Left hindlimb (tissue), 1 donor: ENCODE results near the gene CFAP410.
"Not testable (repeated sequence)": the region's sequence is repeated elsewhere in the genome, so short reads cannot be mapped to it uniquely, and the experiment has no call there.

ENCODE experiments used
- DNase-seq: peaks from one replicate; pipeline ENCODE4 v3.0.0-alpha.2; 2018

CFAP410 gene

DNA sequence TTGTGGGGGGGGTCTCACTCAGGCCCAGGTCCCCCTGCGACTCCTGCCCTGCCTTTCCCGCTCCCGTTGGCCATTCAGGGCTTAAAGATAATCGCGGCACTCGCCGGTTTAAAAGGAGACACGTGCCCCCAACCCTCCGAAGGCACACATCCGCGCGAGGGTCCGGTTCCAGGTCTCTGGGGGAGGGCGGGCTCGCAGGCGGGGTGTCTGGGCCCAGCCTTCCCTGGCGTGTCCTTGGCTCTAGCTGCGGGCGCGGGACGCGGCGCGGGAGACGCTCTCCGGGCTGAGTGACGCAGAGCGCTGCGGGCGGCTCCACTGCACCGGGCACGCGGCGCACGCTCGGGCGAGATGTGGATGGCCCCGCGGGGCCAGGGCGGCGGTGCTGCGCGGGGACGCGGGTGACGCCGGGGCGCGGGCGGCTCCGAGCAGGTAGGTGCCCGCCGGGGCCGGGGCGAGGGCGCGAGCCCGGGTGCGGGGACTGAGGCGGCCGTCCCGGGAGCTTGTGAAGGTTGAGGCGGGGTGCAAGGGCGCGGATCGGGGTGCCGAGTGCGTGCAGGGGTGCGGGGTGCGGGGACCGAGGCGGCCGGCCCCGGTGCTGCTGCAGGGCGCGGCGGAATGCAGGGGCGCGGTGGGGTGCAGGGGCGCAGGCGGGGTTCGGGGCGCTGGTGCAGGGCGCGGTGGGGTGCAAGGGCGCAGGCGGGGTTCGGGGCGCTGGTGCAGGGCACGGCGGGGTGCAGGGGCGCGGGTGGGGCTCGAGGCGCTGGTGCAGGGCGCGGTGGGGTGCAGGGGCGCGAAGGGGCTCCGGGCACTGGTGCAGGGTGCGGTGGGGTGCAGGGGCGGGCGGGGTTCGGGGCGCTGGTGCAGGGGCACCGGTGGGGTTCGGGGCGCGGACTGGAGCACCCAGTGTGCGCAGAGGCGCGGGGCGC is 10.9 kb upstream of the CFAP410 start:
- DNase-seq, result peak; percentile 16

GRCh38 chr21:44349416-44349846 is 10.2 kb upstream of the CFAP410 start:
- no peak for DNase-seq

DNA sequence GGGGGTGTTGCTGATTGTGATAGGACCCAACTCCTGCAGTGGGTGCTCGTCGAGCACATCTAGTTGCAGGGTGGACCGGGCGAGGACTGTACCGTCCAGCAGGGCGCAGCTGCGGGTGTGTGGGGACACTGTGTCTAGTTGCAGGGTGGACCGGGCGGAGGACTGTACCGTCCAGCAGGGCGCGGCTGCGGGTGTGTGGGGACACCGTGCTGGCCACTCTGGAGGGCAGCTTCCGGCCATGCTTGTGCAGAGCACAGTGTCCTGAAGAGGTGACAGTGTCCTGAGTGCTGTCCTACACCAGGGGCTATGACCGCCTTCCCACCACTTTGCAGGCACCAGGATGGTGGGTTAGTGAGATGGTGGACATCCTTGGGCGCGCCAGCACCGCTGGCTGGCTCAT is 9.7 kb upstream of the CFAP410 start:
- no peak for DNase-seq

DNA sequence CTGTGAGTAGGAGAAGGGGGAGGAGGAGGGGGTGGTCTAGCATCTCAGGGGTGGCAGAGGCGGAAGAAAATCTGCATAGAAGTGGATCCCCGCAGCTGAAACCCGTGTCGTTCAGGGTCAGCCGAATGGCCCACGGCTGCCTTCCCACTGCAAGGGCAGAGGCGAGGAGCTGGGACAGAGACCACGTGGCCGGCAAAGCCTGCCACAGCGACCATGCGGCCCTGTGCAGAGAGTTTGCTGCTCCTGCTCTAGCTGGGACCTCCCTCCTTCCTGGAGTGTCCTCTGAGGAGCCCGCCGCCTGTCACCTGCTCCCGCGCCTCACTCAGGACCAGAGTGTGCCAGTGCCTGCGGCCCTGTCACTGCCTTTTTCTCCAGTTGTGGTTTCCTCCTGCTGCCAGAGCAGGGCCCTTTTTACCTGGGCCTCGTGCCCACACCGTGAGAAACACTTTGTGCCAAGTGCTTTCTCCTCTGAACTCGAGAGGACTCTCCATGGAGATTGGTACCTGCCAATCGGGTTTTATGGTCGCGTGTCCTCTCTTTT is 8.8 kb upstream of the CFAP410 start:
- DNase-seq, result no peak

DNA sequence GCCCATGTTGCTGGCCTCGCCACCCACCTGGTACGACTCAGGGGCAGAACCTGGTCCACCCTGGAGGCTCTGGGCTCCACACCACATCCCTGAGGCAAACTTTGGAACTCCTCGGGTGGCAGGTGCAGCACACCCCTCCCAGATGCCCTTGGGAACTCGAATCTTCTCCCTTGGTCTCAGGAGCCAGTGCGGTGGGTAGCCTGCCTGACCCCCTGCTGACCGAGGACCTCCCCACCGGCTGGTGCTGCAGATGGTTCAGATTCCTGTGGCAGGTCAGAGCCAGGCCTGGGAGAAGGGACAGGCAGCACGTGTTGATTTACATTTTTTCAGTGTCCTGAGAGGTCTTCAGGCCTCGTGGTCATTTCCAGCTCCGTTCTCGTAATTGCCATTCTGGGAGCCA is 6.3 kb upstream of the CFAP410 start:
- no peak for DNase-seq

GRCh38 chr21:44344541-44345183 is 5.5 kb upstream of the CFAP410 start:
- no peak for DNase-seq

DNA sequence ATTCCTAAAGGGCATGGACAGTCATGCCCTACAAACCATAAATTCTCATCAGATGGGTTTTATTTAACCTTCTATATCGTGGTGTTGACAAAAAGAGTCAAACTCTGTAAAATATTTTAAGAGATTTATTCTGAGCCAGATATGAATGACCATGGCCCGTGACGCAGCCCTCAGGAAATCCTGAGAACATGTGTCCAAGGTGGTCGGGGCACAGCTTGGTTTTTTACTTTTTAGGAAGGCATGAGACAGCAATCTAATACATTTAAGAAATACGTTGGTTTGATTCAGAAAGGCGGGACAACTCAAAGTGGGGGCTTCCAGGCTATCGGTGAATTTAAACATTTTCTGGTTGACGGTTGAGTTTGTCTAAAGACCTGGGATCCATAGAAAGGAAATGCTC is 3.8 kb upstream of the CFAP410 start:
- not testable (repeated sequence) for DNase-seq

DNA sequence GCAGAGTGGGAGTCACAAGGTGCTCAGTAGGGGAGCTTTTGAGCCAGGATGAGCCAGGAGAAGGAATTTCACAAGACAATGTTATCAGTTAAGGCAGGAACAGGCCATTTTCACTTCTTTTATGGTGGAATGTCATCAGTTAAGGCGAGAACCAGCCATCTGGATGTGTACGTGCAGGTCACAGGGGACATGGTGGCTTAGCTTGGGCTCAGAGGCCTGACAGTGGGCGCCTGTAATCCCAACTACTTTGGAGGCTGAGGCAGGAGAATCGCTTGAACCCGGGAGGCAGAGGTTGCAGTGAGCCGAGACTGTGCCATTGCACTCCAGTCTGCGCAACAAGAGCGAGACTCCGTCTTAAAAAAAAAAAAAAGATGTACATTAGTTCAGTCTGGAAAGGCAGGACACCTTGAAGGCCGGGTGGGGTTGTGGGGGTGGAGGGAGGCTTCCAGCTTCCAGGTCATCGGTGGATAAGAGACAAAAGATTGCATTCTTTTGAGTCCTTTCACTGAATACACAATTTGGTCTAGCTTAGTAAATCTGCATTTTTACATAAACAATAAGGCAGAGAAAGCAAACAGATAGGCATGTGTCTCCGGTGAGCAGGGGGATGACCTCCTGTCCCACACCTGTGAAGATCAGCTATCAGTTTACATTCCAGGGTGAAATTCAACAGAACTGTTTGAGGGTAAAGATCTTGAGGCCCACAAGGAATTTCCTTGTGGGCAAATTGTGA is 2.7 kb upstream of the CFAP410 start:
- not testable (repeated sequence) for DNase-seq

DNA sequence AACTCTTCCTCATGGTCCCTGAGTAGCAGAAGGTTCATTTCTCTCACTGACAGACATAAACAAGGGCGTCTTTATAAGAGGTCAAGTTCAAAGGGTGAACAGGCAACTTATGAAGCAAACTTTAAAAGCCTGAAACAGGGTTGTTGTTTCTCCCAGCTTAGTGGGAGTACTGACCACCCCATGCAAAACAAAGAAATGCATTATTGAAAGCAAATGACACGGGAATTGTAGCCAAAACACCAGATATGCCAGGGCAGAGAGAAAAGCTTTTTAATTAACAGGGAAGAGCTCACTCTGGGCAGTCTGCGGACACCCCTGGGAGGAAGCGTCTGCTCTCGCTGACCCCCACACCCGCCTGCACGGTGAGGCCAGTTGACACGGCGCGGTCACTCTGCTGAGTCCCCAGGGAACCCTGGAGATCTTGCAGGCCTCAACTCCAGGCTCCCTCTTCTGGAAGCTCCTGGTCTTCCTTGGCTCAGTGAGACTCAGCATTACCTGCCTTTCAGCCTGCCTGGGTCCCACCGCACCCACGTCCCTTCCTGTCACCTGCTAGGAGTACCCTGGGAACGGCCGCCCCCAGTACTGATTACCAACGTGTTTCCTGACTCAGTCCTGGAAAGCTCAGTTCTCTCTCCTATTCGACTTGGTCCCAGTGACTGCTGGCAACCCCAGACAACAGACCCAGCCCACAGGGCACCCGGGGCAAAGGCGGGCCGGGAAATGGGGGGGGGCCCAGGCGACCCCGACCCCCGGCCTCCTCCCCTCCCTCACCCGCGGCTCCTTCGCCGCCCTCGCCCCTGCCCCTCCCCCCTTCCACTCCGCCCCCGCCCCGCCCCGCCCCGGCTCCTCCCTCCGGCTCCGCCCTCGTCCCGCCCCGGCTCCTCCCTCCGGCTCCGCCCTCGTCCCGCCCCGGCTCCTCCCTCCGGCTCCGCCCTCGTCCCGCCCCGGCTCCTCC is 972 bp downstream of the CFAP410 start:
- peak; percentile 80 for DNase-seq

- no peak for DNase-seq
Observed at GRCh38 chr21:44337449-44337848, 1.7 kb downstream of the CFAP410 start.

GRCh38 chr21:44335266-44336059 is 3.7 kb downstream of the CFAP410 start:
- DNase-seq, result no peak

- no peak for DNase-seq
Observed at GRCh38 chr21:44334329-44335030, 4.7 kb downstream of the CFAP410 start.

DNA sequence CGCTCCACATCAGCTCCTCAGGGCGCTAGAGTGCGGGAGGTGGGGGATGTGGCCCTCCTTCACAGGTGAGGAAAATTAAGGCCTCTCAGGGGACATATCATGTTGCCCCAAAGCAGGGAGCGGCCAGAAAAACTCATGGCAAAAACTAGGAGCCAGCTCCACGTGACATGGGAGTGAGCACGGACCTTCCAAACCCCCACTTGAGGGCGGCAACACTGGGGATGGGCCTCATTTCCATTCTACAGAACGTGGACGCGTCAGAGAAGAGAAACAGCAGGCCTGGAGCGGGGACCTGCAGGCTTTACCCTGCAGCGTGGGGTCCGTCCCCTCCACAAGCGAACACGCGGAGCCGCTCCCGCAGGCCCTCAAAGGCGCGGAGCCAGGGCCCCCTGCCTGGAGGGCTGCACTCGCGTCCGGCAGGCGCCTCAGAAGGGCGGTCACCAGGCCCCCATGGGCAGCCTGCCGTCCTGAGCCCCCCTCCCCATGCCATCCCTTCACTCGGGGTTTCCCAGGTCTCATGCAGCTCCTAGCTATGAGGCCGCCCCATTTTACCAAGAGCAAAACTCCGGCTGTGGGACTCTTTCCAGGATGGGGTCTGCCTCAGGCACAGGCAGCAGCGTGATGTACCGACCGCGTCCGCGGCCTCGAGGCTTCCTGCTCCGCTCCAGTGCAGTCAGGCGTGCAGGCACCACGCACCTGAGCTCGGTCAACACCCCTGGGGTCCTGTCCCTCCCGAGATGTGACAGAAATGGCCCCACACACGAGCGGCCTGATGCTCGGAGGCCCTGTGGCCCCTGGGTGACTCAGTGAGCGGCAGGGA is 5.5 kb downstream of the CFAP410 start:
- no peak for DNase-seq

- no peak for DNase-seq
Observed at GRCh38 chr21:44332965-44333364, 6.2 kb downstream of the CFAP410 start.

DNA sequence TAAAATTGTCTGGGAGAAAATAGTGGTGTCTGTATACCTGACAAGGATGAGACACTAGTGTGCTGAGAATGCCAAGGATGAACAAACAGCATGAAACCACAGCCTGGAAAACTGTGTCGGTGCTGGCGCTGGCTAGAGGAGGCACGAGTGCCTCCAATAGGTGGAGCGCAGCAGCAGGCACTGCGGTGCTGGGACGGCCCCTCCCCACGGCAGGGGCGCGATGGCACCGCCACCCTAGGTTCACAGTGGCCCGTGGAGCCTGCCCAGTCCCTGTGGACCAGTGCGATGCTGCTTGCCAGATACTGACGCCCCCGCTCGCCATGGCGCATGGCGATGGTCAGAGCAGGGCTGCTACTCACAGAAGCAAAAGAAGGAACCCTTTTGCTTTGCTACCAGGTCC is 6.8 kb downstream of the CFAP410 start:
- DNase-seq, result no peak

DNA sequence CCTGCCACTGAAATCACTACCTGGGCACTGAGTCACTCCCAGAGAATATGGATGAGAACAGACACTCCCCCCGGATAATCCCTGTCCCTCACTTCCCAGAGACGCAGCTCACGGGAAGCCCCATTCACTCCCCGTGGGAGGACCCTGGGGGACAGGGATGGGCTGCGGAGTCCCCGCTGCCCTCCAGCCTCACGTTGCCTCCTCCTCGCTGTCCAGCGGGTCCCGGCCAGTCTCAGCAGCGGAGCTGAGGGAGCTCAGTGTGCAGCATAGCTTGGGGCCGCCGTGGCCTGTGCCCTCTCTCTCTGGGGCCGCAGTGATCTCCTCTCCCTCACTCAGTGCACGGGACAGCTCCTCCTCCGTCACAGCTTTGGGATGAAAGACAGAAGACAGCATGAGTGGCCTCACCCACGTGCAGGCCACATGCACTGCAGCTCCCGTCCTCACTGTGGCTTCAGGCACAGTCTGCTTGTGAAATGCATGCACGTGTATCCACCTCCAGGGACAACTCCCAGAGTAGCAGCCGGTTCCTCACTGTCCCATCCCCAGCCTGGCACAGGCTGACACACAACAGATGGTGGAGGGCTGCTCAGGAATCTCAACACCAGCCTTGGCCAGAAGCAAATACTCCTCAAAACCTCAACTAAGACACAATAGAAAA is 7.4 kb downstream of the CFAP410 start:
- DNase-seq, result no peak

- no peak for DNase-seq
Observed at GRCh38 chr21:44331209-44331608, 8.0 kb downstream of the CFAP410 start.

- no peak for DNase-seq
Observed at GRCh38 chr21:44330698-44331097, 8.5 kb downstream of the CFAP410 start.
